Lung microvascular endothelial cell (primary cell): ENCODE data around the gene GATAD1. TPM values are rescaled to one million over a fixed set of nuclear protein-coding genes. Genes with fewer than 3 reads are reported as not detected.
A peak's percentile ranks its signal among the peaks of the same experiment; 100 is the strongest.
"Not testable (repeated sequence)": the region's sequence is repeated elsewhere in the genome, so short reads cannot be mapped to it uniquely, and the experiment has no call there.

Experiments
- DNase-seq, 2 donors: peaks; one replicate each; pipeline versions ENCODE4 v3.0.0 to v3.0.0-alpha.2; 2010; ENCODE audit warnings: low read depth in 2 of 2
- total RNA-seq: library from RNA; depleted of rRNA; stranded (reverse); fragments of >200 nt; gene quantifications from 2 replicates; pipeline ENCODE4 v1.2.1, GENCODE V29; 2014

GATAD1 gene
- total RNA-seq, 1 donor from 2014 or later: 12.9 TPM

GRCh38 chr7:92436612-92437445 lies 10.5 kb upstream of the GATAD1 start:
- no peak for DNase-seq

DNA sequence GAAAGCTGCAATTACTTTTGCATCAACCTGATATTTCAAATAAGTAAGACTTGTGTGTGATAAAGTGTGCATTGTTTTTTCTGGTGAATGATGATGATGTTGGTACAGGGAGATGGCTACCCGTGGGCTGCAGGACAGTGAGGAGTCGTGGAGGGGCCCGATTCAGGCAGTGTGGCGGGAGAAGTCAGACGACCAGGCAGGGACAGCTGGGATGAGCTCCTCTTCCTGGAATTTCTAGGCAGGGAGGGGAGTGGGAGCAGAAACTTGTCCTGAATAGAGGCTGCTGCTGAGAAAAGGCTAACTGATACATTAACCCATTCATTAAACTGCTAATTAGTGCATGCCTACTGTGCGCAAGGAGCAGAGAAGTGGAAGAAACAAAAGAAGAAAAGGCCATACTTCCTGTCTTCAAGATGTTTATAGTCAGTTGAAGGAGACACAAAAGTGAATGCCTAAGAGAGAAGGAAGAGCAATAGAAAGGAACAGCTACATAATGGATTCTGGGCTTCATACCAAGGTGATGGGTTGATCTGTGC lies 9.3 kb upstream of the GATAD1 start:
- no peak for DNase-seq

GRCh38 chr7:92442720-92443119 lies 4.6 kb upstream of the GATAD1 start:
- not testable (repeated sequence) for DNase-seq

GRCh38 chr7:92446869-92447344 lies 375 bp upstream of the GATAD1 start:
- no peak for DNase-seq

DNA sequence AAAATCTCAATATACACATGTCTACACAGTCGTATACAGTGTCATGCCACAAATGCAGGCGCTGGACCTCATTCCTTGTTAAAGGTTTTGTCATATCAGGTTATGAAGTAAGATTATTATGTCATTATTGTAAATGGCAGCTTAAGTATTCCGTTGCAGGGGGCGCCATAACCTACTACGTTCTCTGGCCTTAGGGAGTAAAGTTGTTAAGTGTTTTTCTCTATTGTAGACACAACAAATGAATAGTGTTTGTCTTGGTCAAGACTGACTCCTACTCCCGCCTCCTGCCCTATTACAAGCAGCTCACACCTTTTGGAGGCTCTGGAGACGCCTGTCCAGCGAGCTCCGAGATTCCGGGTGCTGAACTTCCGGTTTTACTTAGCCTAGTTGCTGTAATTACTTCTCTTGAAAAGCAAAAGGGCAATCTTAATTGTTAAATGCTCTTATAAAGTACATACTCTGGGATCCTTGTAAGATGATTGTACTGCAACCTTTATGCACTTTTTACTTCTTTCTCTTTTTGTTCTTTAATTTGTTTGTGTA lies 994 bp downstream of the GATAD1 start:
- peak; percentile 69 to 72 for DNase-seq

- DNase-seq: no peak
Measured at GRCh38 chr7:92451645-92452044, 4.4 kb downstream of the GATAD1 start.

DNA sequence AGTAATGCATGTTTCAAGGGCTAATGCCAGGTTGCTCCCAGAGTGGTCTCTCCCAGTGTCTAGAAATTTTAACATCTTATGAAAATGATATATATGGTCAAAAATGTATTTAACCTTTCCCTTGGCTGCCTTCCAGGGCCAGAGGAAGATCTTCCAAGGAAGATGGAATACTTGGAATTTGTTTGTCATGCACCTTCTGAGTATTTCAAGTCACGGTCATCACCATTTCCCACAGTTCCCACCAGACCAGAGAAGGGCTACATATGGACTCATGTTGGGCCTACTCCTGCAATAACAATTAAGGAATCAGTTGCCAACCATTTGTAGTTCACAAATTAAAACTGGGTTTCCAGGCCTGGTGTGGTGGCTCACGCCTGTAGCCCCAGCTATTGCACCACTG lies 9.0 kb downstream of the GATAD1 start:
- no peak for DNase-seq

DNA sequence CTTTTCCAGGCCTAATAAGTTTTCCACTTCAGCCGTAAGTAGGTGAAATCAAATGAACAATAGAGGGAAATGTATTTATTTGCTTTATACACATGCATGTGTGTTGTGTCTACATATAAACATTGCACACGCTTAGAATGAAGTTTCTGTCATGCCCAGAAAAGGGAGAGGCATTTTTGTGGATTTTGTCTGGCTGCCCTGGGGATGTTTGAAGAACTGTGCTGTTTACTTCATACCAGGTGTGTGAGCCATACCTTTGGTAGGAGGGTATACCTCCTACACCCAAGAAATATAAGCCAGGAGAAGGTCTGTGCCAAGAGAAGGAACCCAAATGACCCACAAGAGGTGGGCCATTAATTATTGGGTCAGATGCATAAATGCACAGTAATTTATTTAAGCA lies 12.8 kb downstream of the GATAD1 start:
- no peak for DNase-seq

DNA sequence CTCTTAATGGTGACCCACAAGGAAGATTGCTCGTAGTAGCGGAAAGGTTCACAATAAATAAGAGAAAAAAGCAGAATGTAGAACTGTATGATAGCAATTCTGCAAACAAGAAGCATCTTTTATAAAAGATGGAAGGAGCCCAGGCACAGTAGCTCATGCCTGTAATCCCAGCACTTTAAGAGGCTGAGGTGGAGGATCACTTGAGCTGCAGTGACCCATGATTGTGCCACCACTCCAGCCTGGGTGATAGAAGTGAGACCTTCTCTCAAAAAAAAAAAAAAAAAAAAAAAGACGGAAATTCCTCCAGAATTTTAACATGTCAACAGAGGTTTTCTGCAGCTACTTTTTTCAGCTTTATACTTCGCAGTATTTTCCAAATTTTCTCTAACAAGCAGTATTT lies 13.2 kb downstream of the GATAD1 start:
- no peak for DNase-seq

DNA sequence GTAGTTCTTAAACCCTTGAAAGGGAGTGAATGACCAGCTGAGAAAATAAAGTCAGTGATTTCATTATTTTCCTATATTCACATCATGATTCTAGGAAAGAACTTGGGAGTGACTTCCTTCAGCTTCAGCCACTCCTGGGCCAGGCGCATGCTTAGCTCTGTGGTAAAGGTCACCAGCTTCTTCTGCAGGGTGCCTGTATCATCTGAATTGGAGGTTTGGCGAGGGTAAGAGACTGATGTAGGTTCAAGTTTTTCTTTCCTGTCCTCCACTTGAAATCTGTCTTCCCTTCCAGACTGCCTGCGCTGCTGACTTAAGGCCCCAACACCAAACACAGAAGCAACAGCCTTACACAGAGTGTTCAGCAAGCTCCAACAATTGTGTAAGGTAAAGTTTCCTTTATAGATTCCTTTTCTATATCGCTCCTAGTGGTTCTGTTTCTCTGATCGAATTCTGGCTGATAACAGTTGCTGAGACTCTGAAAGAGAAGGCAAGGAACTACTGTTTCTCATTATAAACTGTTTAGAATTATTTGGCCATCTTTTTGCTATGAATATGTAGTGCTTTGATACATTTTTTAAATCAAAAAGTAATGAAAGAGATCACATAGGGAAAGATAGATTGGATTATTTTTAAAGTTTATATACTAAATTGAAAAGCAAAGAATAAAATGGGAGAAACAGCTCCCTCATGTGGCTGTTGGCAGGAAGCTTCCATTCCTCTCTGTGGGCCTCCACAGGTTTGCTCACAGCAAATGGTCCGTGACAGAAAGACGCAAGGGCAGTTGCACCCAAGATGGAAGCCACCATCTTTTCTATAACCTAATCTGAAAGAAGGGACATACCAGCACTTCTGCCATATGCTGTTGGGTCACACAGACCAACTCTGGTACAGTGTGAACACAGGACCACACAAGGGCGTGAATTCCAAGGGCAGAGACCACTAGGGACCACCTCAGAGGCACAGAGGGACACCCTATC lies 14.0 kb downstream of the GATAD1 start:
- peak; percentile 46 to 60 for DNase-seq

DNA sequence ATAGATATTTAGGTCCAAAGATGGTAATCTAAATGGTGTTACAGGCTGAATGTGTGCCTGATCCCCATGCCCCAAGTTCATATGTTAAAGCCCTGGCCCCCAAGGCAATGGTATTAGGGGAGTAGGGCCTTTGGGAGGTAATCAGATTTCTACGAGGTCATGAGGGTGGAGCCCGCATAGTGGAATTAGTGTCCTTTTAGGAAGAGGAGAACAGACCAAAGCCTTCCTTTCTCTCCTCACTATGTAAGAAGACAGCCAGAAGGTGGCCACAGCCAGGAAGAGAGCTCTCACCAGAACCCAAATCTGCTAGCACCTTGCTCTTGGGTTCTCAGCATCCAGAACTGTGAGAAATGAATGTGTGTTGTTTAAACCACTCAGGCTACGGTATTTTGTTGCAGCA lies 15.3 kb downstream of the GATAD1 start:
- no peak for DNase-seq

DNA sequence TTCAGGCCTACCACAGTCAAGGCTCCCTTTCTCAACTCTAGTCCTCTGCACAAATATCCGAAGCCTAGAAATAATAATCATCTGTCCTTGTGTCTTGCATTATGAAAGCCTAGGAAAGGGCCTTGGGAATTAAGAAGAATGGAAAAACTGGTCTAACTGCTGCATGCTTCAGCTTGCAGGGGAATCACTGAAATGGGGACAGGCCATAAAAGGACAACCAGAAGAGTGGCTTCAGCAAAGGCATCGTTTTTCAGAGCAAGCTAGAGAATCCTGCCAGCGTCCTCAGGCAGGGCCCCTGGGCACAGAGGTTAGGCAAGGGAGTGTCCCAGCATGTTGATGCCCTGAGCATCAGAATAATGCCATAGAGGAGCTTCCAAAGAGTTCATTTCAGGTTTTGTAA lies 17.2 kb downstream of the GATAD1 start:
- no peak for DNase-seq

DNA sequence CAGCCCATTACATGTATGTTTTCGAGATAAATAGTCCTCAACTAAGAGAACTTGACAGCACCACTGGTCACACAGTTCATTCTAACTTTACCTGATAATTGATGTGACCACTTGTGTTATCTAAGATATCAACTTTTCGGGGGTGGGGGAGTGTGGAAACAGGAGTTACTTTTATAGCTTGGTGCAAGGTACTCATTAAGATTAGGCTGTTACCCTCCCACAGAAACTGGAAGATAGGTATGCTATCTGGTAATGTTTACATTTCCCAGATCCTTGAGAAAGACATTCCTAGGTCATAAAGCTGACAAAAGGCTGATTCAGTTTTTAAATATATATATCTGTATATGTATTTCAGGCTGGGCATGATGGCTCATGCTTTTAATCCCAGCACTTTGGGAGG lies 19.4 kb downstream of the GATAD1 start:
- DNase-seq: no peak

- DNase-seq: not testable (repeated sequence)
Measured at GRCh38 chr7:92468589-92468988, 21.3 kb downstream of the GATAD1 start.

DNA sequence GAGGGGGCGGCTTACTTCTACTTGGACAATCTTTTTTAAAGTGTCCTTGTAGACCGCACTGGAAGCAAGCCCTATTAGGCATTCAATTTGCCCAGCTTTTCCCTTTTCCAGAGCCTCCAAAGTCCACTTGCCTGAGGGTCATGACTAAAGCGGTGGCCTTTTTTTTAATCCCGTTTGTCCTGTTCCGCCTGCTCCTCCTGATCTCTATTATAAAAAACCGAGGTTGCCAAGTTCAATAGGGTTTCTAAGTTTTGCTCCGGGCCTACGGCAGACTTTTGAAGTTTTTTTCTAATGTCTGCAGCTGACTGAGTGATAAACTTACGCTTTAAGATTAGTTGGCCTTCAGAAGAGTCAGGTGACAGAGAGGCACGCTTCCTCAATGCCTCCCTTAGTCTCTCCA lies 26.7 kb downstream of the GATAD1 start:
- DNase-seq: not testable (repeated sequence)

DNA sequence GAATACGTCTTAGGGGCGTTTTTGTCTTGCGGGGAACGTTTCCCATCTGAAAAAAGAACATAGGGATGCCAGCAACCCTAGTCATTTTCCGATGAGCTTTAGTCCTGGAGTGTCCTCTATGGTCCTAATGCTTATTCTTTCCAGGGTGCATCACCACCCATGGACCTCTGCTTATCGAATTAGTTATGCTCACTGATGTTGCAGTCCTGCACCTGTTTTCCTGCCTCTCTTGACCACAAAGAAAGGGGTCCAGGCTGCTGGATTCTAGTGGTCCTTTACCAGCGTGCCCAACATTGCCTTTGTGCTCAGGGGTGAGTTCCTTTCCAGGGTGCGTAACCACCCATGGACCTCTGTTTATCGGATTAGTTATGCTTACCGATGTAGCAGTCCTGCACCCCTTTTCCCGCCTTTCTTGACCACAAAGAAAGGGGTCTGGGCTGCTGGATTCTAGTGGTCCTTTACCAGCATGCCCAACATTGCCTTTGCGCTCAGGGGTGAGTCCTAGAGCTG lies 28.0 kb downstream of the GATAD1 start:
- DNase-seq: not testable (repeated sequence)

DNA sequence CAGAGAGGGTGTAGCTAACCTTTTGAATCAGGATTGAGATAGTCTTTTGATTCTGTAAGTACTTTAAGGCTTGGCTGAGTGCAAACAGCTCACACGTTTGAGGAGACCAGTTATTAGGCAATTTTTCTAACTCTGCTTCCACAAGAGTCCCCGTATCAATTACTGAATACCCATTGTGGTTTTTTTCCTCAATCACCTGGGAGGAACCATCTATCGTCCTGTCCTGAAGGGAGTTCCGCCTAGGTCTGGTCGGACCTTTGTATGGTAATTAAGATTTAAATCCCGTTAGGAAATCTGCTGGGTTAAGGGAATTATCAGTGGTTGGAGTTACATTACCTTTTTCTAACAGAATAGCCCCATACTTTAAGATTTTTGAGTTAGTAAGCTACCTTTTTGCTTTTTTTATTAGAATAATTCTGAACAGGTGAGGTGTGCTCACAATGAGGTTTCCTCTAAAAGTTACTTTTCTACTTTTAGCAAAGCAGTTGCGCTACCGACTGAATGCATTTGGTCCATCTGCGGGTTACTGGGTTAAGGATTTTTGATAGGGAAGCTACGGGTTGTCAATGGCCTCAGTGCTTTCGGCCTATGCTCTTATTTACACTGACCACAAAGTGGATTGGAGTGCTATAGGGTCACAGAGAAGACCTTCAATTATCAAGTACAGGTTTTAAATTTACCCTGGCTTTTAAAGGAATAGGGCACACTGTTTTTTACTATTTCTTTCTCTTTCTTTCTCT lies 28.7 kb downstream of the GATAD1 start:
- DNase-seq: not testable (repeated sequence)

DNA sequence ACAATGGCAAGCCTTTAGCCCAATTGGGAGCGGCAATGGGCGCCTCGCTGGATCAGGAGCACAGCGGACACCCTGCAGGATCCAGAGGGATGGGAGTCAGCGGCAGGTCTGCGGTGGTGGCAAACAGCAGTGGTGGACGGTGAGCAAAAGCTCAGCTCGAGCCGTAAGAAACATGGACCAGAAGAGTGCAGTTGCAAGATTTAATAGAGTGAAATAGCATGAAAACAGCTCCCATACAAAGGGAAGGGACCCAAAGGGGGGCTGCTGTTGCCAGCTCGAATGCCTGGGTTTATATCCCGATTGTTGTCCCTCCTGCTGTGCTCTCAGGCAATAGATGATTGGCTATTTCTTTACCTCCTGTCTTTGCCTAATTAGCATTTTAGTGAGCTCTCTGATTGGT lies 30.4 kb downstream of the GATAD1 start, which contains the start of gene ERVW-1:
Gene ERVW-1, minus strand, starts transcription at position 266 of the 400 bp plus-strand sequence. CDS start 7,565 bp downstream, outside the sequence.
- DNase-seq: not testable (repeated sequence)

- no peak for DNase-seq
Measured at GRCh38 chr7:92478095-92478494, 30.8 kb downstream of the GATAD1 start.

DNA sequence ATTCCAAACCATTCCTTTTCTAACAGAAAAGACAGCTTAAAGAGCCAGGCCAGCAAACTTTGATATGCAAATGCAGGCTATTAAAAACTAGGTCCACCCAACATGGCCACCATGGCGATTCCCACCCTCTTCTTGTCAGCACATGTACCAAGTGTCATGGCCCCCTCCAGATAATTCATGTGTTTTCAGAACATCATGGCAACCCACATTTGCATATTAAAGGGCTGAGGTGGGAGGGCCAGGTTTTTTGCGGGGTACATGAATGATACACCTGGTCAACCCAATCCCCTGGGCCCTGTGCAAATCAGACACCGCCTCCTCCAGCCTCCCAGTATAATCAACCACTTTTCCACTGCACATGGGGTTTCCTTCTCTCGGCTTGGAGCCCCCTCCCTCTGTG lies 31.4 kb downstream of the GATAD1 start:
- DNase-seq: no peak

DNA sequence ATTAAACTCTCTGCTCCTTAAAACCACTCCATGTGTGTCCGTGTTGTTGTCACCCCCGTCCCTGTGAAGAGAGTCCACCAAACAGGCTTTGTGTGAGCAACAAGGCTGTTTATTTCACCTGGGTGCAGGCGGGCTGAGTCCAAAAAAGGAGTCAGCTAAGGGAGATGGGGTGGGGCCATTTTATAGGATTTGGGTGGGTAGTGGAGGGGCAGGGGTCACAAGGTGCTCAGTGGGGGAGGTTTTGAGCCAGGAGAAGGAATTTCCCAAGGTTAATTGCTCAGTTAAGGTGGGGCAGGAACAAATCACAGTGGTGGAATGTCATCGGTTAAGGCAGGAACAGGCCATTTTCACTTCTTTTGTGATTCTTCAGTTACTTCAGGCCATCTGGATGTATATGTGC lies 31.9 kb downstream of the GATAD1 start:
- not testable (repeated sequence) for DNase-seq
